ENCODE measurements around the gene SRSF11.

DNA sequence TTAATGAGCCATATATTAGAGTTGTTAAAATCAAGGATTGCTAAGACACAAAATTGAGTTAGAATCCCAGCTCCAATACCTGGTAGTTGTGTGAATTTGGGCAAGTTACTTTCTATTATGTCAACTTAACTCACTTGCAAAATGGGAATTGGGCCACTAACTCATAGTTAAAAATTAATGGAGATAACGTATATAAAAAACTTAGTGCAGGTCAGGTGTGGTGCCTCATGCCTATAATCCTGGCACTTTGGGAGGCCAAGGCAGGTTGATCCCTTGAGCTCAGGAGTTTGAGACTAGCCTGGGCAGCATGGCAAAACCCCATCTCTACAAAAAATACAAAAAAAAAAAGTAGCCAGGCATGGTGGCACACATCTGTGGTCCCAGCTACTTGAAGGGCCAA, 57.5 kb downstream of the SRSF11 start:
- TF ChIP-seq, protein P1, sequence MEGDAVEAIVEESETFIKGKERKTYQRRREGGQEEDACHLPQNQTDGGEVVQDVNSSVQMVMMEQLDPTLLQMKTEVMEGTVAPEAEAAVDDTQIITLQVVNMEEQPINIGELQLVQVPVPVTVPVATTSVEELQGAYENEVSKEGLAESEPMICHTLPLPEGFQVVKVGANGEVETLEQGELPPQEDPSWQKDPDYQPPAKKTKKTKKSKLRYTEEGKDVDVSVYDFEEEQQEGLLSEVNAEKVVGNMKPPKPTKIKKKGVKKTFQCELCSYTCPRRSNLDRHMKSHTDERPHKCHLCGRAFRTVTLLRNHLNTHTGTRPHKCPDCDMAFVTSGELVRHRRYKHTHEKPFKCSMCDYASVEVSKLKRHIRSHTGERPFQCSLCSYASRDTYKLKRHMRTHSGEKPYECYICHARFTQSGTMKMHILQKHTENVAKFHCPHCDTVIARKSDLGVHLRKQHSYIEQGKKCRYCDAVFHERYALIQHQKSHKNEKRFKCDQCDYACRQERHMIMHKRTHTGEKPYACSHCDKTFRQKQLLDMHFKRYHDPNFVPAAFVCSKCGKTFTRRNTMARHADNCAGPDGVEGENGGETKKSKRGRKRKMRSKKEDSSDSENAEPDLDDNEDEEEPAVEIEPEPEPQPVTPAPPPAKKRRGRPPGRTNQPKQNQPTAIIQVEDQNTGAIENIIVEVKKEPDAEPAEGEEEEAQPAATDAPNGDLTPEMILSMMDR (IDR thresholded peaks at IDR 0.05 in 4 of 5, conservative IDR thresholded peaks at IDR 0.05 in 1 of 5): no peak
- no peak for TF ChIP-seq POLR2A (IDR thresholded peaks at IDR 0.05)
